GM23248 (cell line): Measurements from ENCODE around the gene MSX1. TPM values are rescaled to one million over a fixed set of nuclear protein-coding genes. Genes with fewer than 3 reads are reported as not detected.

Experiments used
- DNase-seq: peaks from one replicate; pipeline ENCODE4 v3.0.0-alpha.2; 2015
- H2AFZ ChIP-seq: fragments of 200-600 bp; sonication (generic); 2 replicates; pipeline ENCODE4 v1.6.1; 2016; ENCODE audit warnings: antibody characterized with exemption
- H3F3A ChIP-seq: fragments of 200-600 bp; sonication (generic); 2 replicates; pipeline ENCODE4 v1.6.1; 2016; ENCODE audit warnings: mild to moderate bottlenecking, antibody characterized with exemption, mixed run types; ENCODE audit not compliant: insufficient read depth
- H3K27ac ChIP-seq: fragments of 200-600 bp; sonication (generic); 2 replicates; pipeline ENCODE4 v1.5.1; 2016; ENCODE audit warnings: mild to moderate bottlenecking
- H3K27me3 ChIP-seq: fragments of 200-600 bp; sonication (generic); replicated peaks from 2 replicates; pipeline ENCODE4 v1.6.1; 2016; ENCODE audit warnings: mild to moderate bottlenecking; ENCODE audit not compliant: insufficient read depth
- H3K36me3 ChIP-seq: fragments of 200-600 bp; sonication (generic); 2 replicates; pipeline ENCODE4 v1.6.1; 2016; ENCODE audit warnings: low read depth, mild to moderate bottlenecking
- H3K4me1 ChIP-seq: fragments of 200-600 bp; sonication (generic); 2 replicates; pipeline ENCODE4 v1.6.1; 2016; ENCODE audit warnings: mild to moderate bottlenecking; ENCODE audit not compliant: insufficient read depth
- H3K4me2 ChIP-seq: fragments of 200-600 bp; sonication (generic); one replicate; pipeline ENCODE4 v1.6.1; 2016; ENCODE audit warnings: mild to moderate bottlenecking; ENCODE audit not compliant: unreplicated experiment
- H3K4me3 ChIP-seq: fragments of 200-600 bp; sonication (generic); 2 replicates; pipeline ENCODE4 v1.5.1; 2016; ENCODE audit warnings: mild to moderate bottlenecking
- H3K79me2 ChIP-seq: fragments of 200-600 bp; sonication (generic); 2 replicates; pipeline ENCODE4 v1.6.1; 2016; ENCODE audit warnings: mild to moderate bottlenecking; ENCODE audit not compliant: insufficient read depth
- H3K9ac ChIP-seq: fragments of 200-600 bp; sonication (generic); 2 replicates; pipeline ENCODE4 v1.6.1; 2016; ENCODE audit warnings: mild to moderate bottlenecking
- H3K9me2 ChIP-seq: fragments of 200-600 bp; sonication (generic); 2 replicates; pipeline ENCODE4 v1.6.1; 2016; ENCODE audit warnings: mixed run types, mild to moderate bottlenecking, moderate library complexity; ENCODE audit not compliant: insufficient read depth
- H3K9me3 ChIP-seq: fragments of 200-600 bp; sonication (generic); one replicate; pipeline ENCODE4 v1.6.1; 2017; ENCODE audit warnings: low read depth
- H4K20me1 ChIP-seq: fragments of 200-600 bp; sonication (generic); 2 replicates; pipeline ENCODE4 v1.6.0; 2016; ENCODE audit not compliant: insufficient read depth
- EZH2 ChIP-seq: fragments of 200-600 bp; sonication (generic); IDR thresholded peaks from 2 replicates; pipeline ENCODE4 v1.6.1; 2018; ENCODE audit warnings: antibody characterized with exemption, mild to moderate bottlenecking; ENCODE audit not compliant: insufficient read depth, poor library complexity, severe bottlenecking
- EZH2phosphoT487 ChIP-seq: fragments of 200-600 bp; sonication (generic); IDR thresholded peaks from 2 replicates; pipeline ENCODE4 v1.6.1; 2018; ENCODE audit warnings: antibody characterized with exemption, moderate library complexity, mild to moderate bottlenecking, low read depth; ENCODE audit not compliant: insufficient read depth
- WGBS, 2 experiments: methylation state at CpG; one replicate each; pipeline ENCODE4 v1.1.6; 2015 to 2017; ENCODE audit warnings: low lambda C conversion rate in 2 of 2, low coverage in 1 of 2; ENCODE audit errors: missing lambda C conversion rate in 2 of 2; 5-methylcytosine and 5-hydroxymethylcytosine counted together
- in situ Hi-C: fragments of 300-500 bp; cut with MboI; formaldehyde crosslinking; loops from 2 replicates; pipeline ENCODE4 v1.15.0; 2020
- polyA plus RNA-seq: library from polyadenylated mRNA; unstranded; fragments of >200 nt; fragmentation: Nextera tagmentation; extraction: Ambion mirVana; gene quantifications from 2 replicates; pipeline ENCODE4 v1.2.1, GENCODE V29; 2016
- total RNA-seq: library from RNA; depleted of rRNA; stranded (reverse); fragments of >200 nt; shearing (Covaris generic); gene quantifications from 2 replicates; pipeline ENCODE4 v1.2.3, GENCODE V29; 2014

Gene MSX1
- total and polyA plus RNA-seq, 2 experiments from 2014 or later, result 17.2 to 32.1 TPM

DNA sequence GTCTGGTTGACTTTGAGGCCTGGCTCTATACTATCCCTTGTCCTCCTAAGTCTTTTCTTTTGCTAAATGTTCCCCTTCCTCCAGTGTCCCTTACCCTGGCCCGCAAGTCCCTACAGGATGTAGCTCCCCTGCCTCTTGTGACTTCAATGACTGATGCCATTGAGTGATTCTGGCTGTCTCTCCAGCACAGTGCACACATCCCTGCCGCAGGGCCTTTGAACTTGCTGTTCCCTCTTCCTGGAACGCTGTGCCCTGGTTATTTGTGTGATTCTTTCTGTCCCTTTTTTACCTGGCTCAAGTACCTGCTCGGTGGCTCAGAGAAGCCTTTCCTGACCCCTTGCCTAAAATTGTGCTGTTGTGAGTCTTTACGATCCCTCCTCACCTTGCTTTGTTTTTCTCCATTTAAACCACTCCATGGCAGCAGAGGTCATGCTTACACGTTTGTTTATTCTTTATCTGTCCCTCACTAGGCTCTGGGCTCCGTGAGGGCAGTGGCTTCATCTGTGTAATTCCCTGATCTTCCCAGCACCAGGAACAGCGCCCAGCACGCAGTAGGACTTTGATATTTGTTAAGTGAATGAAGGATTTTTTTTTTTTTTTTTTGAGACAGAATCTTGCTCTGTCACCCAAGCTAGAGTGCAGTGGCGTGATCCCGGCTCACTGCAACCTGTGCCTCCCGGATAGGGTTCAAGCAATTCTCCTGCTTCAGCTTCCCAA lies 17.6 kb downstream of the MSX1 start:
- H3K9me2 ChIP-seq, result no peaks in the 10 kb centered on the region
- H3K4me3 ChIP-seq, result no peak overlapping the region
- peaks cover 12% of the 10 kb centered on the region; the same call in 1 of the 2 replicates for H3F3A ChIP-seq
- H3K4me2 ChIP-seq, result no peak overlapping the region
- no peaks in the 10 kb centered on the region for H3K9me3 ChIP-seq
- no peak overlapping the region for H2AFZ ChIP-seq
- no peaks in the 10 kb centered on the region for H4K20me1 ChIP-seq
- in situ Hi-C loops, result no loop called here
- H3K27ac ChIP-seq, result no peak overlapping the region
- H3K36me3 ChIP-seq, result no peaks in the 10 kb centered on the region
- TF ChIP-seq EZH2 (no peak), EZH2phosphoT487 (no peak)
- peaks cover 16% of the 10 kb centered on the region for H3K27me3 ChIP-seq
- no peaks in the 10 kb centered on the region for H3K79me2 ChIP-seq
- no peak for DNase-seq
- H3K4me1 ChIP-seq, result peaks cover 11% of the 10 kb centered on the region
- WGBS, 2 experiments, result 78 to 81% methylated on average over 12 of the region's 12 CpGs
- no peak overlapping the region for H3K9ac ChIP-seq

DNA sequence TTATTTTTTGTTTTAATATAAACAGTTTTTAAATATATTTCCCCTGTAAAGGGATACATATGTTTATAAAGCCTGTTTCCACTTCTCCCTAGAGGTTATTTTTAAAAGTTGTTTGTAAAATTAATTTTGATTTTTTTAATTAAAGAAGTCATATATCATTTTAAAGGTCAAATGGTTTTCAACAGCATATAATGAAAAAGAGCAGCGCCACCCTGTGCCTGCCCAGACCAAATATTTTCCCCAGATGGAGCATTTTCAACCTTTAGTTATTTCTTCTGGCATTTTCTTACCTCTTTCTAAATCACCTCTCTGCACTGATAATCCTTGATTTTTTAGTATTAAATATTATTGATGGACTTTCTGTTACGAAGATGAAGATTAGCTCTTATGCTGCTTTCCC lies 21.0 kb downstream of the MSX1 start:
- Histone ChIP-seq H3K27me3 (no peaks in the 10 kb centered on the region), H3F3A (peaks cover 12% of the 10 kb centered on the region; the same call in 1 of the 2 replicates), H4K20me1 (no peaks in the 10 kb centered on the region), H3K27ac (no peak overlapping the region), H3K36me3 (no peaks in the 10 kb centered on the region), H3K4me2 (no peak overlapping the region), H3K9me3 (no peaks in the 10 kb centered on the region), H2AFZ (no peak overlapping the region), H3K4me1 (peaks cover 10% of the 10 kb centered on the region), H3K79me2 (no peaks in the 10 kb centered on the region), H3K9me2 (no peaks in the 10 kb centered on the region), H3K4me3 (no peak overlapping the region), H3K9ac (no peak overlapping the region)
- no peak for DNase-seq
- 71 to 77% methylated on average over 2 of the region's 2 CpGs for WGBS, 2 experiments
- TF ChIP-seq EZH2phosphoT487 (no peak), EZH2 (no peak)
- in situ Hi-C loops, result no loop called here

DNA sequence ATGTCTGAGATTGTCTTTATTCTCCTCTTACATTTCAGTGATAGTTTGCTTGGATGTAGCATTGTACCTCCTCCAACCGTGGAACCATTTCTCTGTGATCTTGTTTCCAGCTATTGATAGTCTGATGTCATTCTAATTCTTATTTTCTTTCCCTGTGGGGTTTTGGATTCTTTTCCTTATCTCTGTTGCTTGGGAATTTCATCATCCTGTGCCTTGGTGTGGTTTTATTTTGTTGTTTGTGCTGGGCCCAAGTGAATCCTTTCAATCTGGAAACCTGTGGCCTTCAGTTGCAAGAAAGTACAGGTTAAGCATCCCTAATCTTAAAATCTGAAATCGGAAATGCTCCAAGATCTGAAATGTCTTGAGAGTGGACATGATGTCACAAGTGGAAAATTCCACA lies 22.0 kb downstream of the MSX1 start:
- Histone ChIP-seq H3K4me1 (peaks cover 10% of the 10 kb centered on the region), H2AFZ (no peak overlapping the region), H3K4me3 (no peak overlapping the region), H3K79me2 (no peaks in the 10 kb centered on the region), H3K9me3 (no peaks in the 10 kb centered on the region), H3F3A (peaks cover 12% of the 10 kb centered on the region; the same call in 1 of the 2 replicates), H3K9me2 (no peaks in the 10 kb centered on the region), H3K4me2 (no peak overlapping the region), H4K20me1 (no peaks in the 10 kb centered on the region), H3K27ac (no peak overlapping the region), H3K9ac (no peak overlapping the region), H3K27me3 (peaks cover under 1% of the 10 kb centered on the region; the same call in 1 of the 2 replicates), H3K36me3 (no peaks in the 10 kb centered on the region)
- TF ChIP-seq EZH2, result no peak
- TF ChIP-seq EZH2phosphoT487, result no peak
- WGBS, 2 experiments, result 68 to 71% methylated on average over 2 of the region's 2 CpGs
- in situ Hi-C loops, result no loop called here
- no peak for DNase-seq

DNA sequence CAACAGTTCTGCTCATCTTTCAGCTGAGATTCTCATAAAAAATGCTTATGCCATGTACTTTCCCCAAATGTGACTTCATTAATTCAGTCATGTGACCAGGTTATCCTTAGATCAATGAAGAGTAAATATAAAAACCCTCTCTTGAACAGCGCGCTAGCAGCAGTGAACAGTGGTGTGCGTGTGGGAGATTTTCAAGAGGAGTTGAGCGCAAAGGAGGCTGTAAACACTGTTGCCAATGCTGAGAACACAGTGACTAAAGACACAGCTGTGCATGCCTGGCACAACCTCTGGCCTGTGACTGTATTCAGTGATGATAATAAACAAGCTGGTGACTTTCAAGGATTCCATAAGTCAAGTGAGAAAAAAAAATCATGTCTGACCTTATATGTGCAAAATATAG lies 25.1 kb downstream of the MSX1 start:
- peak; percentile 48 for DNase-seq
- no peaks in the 10 kb centered on the region for H4K20me1 ChIP-seq
- H3F3A ChIP-seq, result peaks cover 5% of the 10 kb centered on the region; the same call in 1 of the 2 replicates
- WGBS, 2 experiments, result 27 to 36% methylated on average over 4 of the region's 4 CpGs
- H3K4me2 ChIP-seq, result no peak overlapping the region
- H3K27me3 ChIP-seq, result peaks cover 18% of the 10 kb centered on the region
- no peaks in the 10 kb centered on the region for H3K36me3 ChIP-seq
- H3K9me3 ChIP-seq, result no peaks in the 10 kb centered on the region
- H2AFZ ChIP-seq, result no peak overlapping the region
- H3K9me2 ChIP-seq, result no peaks in the 10 kb centered on the region
- TF ChIP-seq EZH2 (no peak), EZH2phosphoT487 (no peak)
- H3K27ac ChIP-seq, result no peak overlapping the region
- H3K9ac ChIP-seq, result no peak overlapping the region
- no peak overlapping the region for H3K4me3 ChIP-seq
- peaks cover 10% of the 10 kb centered on the region for H3K4me1 ChIP-seq
- no peaks in the 10 kb centered on the region for H3K79me2 ChIP-seq
- in situ Hi-C loops, result no loop called here

DNA sequence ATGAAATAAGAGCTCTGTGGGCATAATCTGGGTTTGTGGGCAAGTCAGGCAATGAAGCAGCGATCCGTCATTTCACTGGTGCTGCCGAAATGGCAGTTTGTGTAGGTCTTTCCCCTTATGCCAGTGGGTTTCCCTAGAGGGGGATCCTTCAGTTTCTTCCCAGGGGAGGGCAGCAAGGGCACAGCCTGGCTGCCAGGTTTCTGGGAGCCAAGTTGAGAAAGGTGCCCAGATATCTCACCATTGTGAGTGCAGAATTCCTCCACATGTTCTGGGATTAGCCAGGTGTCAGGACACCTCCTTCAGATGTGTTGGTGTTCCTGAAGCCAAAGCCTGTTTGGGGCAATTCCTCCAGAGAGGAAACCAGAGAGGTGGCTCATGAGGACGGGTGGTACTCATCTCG lies 28.0 kb downstream of the MSX1 start:
- Histone ChIP-seq H3K79me2 (no peaks in the 10 kb centered on the region), H3F3A (no peaks in the 10 kb centered on the region), H3K9ac (no peak overlapping the region), H3K36me3 (no peaks in the 10 kb centered on the region), H3K4me3 (no peak overlapping the region), H3K27ac (no peak overlapping the region), H3K27me3 (peaks cover 18% of the 10 kb centered on the region), H3K4me1 (no peaks in the 10 kb centered on the region), H3K9me3 (no peaks in the 10 kb centered on the region), H3K9me2 (no peaks in the 10 kb centered on the region), H3K4me2 (no peak overlapping the region), H4K20me1 (no peaks in the 10 kb centered on the region), H2AFZ (no peak overlapping the region)
- TF ChIP-seq EZH2, result no peak
- TF ChIP-seq EZH2phosphoT487, result no peak
- in situ Hi-C loops, result no loop called here
- 71 to 81% methylated on average over 5 of the region's 5 CpGs for WGBS, 2 experiments
- DNase-seq, result no peak
